Left cardiac atrium (tissue), 4 donors: Measurements from ENCODE around the gene MARCHF3. TPM values are rescaled to one million over a fixed set of nuclear protein-coding genes. Genes with fewer than 3 reads are reported as not detected.

Experiments used
- ATAC-seq, 2 donors: fragments of 200-7000 bp; cut with Tn5 transposase; one replicate each; pipeline ENCODE4 v1.9.1; 2020; ENCODE audit warnings: mild to moderate bottlenecking in 2 of 2, moderate library complexity in 2 of 2
- DNase-seq: peaks from one replicate; pipeline ENCODE4 v3.0.0-alpha.2; 2020
- intact Hi-C, 2 donors: fragments of 100-400 bp; cut with DNase I; formaldehyde crosslinking; loops; one replicate each; pipeline versions ENCODE4 v1.14.1 to v1.15.1; 2022 to 2023
- total RNA-seq, 2 donors: library from RNA; stranded (reverse); fragmentation: NEBNext Ultra II Directional; extraction: Animal tissue kit (Norgen Biotek cat#: 25700); gene quantifications; one replicate each; pipeline ENCODE4 v1.2.1, GENCODE V29; 2021
- donor health status: DM: no; HTN: yes; CAD: no.
- donor health status: DM: no; HTN: yes; CAD: no; lungs with severe emphysema.
- donor health status: DM: yes; HTN: yes; CAD: no.
- donor health status: Dilated cardiomyopathy.

The MARCHF3 gene
- total RNA-seq, 2 donors from 2014 or later: 17.4 to 23.8 TPM

DNA sequence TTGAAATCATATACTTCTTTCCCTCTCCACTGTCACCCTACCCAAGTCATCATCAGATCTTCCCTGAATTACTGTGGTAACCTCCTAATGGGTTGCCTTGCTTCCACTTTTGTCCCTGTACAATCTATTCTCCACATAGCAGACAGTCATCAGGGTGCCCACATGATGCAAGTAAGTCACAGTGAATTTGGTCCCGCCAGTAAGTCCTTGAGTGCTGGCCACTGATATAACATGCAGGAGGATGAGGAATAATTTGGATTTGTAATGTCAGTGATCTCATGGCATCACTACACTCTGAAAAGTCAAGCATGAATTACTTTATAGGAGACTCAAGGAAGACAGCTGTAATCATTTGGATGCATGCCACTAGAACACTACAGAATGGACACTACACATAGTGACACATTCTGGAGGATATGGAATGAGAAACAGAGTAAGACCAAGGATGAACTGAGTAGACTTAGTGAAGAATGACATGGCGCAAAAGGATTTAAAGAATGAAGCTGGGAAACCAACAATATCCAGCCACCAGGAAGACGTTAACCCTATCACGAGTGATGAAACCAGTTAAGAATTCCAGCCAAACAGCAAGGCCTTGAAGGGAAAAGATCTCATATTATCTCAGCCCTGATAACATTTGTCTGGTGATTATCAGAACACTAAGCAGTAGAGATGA is 28.6 kb downstream of the MARCHF3 start:
- ATAC-seq (peak in 1 of 2 donors; percentile 74), DNase-seq (no peak)
- intact Hi-C loops: no loop called here

DNA sequence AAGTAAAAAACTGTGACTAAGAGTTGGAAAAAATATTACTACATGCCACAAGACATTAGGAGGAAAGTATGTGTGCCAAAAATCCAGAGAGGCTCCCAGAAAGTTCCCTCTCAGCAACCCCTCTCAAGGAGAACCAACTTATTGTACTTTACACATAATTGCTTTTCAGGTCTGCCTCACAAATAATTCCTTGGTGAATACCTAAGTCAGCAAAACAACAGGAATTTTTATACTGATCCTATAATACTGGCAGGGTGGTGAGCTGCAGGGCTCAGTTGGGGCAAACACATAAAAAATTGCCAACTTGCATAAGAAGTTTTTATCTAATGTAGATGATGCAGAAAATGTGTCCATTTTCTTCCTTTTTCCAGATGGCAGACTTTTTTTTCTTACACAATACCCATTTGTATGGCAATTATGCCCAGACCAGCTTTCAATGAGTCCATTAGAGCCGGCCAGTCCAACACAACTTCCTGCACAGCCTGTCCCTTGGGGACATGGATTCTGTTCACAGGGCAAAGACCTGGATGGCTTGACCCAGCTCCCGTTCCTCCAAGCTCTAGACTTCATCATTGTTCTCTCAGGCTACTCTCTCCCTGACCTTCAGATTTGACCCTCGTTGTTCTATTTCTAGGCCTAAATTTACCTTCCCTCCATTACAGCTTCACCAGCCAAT is 31.3 kb downstream of the MARCHF3 start:
- DNase-seq (no peak), ATAC-seq (no peak)
- intact Hi-C loops: no loop called here

DNA sequence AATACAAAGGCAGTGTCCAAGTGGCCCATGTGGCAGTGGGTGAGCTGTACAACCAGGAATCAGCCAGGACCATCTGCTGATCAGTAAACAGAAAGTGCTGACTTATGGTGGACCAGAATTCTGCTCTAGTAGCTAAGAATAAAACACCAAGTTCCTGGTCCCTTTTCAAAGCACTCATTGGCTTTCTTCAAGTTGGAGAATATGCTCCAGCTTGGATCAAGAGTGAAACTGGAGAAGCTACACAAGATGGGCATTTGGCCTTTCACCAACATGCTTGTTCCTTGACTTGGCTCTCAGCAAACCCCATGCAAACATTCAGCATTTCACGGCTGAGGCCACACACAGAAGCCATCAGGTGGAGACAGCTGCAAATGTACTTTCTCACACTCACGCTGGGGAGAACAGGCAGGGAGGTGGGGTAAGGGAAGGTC is 32.1 kb downstream of the MARCHF3 start:
- DNase-seq: no peak
- intact Hi-C loops: no loop called here
- ATAC-seq: peak in 1 of 2 donors; percentile 45

DNA sequence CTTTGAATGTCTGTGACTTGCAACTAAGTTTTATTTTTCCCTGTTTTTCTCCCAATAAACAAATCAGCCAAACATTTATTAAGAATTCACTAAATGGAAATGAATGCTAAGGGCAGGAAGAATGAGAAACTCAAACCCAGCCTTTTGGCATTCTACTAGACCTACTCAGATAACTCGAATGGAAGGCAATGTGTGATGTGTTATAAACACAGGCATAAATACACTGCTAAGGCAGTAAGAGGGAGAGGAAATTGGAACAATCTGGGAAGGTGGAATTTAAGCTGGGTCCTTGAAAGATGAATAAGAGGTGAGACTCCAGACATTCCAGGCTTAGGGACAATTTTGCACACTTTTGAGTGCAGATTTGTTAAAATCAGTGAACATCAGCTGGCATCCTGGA is 34.7 kb downstream of the MARCHF3 start:
- ATAC-seq (no peak), DNase-seq (no peak)
- intact Hi-C loops: no loop called here

DNA sequence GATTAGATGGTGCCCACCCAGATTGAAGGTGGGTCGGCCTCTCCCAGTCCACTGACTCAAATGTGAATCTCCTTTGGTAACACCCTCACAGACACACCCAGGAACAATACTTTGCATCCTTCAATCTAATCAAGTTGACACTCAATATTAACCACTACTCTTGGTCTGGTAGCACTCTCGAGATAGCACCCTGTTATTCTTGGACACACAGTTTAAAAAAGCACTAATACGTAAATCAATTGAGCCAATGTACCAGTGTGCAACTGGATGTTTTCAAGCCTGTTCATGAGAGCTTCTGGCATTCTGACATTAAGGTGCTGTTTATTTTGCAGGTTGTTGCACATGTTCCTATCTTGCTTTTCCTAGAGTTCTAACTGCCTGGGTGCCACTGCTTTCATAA is 35.3 kb downstream of the MARCHF3 start:
- ATAC-seq: no peak

DNA sequence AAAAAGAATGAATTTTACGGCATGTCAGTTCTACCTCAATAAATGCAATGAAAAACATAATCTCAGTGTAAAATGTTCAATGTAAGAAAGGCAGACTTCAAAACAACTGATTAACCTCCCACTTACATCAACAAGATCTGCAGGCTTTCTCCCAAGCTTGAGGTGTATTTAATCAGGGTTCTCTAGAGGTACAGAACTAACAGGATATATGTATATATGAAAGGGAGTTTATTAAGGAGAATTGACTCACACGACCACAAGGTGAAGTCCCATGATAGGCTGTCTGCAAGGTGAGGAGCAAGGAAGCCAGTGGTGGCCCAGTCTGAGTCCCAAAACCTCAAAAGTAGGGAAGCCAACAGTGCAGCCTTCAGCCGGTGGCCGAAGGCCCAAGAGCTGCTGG is 35.9 kb downstream of the MARCHF3 start:
- intact Hi-C loops: no loop called here
- ATAC-seq (no peak), DNase-seq (no peak)

More for the DNA sequence above, 35.3 kb downstream of the MARCHF3 start:
- no peak for DNase-seq
- intact Hi-C loops: no loop called here

DNA sequence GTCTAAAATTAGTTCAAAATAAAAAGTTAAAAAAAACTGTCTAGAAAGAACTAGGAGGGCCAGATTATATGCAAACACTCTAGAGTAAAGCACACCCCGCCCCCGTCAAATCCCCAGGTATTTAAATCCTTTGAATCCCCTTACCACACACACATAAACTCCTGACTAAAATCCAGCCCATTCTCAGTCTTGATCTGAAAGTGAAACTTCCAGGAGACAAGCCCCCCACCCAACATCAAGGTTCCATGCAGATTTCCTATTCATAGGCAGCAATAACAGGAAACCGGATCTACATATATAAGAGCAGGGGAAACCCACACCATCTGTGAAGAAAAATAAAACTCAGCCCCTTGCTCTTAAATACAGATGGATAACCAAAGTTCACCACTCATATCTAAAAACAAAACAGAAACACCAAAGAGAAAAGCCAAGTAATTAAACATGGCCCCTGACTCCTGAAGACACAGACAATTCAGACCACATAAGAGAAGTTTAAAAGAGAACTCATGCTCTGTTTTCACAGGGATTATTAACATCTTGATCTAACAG is 42.3 kb downstream of the MARCHF3 start:
- intact Hi-C loops: no loop called here
- ATAC-seq: no peak
- DNase-seq: no peak

DNA sequence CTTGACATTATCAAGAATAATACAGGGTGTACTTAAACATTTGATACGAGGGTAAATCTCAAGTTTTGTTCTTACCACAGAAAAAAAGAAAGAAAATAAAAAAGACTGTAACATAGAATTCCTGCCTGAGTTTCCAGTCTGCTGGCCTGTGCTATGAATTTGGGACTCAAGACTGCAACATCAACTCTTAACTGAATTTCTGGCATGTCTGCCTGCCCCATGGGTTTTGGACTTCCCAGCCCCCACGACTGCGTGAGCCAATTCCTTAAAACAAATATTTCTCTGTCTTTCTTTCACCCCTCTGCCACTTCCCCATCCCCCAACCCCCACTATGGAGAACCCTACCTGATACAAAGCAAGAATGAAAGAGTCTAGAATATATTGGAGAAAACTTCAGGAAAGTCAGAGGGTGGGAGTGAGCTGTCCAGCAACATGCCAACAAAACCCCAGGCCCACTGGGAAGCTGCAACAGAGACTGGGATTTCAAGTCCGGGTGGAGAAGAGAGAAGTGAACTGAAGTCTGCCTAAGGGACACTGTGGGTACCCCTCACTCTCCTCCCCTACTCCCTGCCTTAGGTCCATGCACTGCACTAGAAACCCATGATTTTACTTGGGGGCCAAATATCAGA is 43.0 kb downstream of the MARCHF3 start:
- intact Hi-C loops: no loop called here
- DNase-seq (no peak), ATAC-seq (peak in 1 of 2 donors; percentile 59)

DNA sequence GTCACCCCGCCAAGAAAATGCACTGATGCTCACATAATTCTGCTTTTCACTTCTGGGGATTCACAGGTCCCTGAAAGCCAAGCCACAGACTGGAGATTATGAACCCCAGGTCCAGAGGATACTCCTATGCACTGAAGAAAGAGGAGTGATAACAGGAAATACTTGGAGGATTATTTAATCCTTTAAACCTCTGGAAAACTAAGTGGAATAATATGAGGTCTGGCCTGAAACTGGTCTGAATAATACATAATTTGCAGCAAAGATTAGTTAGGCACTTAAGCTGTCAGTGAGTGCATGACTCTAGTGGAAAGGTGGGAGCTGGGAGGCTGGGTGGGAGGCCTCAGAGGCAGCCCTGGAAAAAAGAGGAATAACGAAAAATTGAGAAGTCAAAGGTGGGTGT is 45.7 kb downstream of the MARCHF3 start:
- intact Hi-C loops: no loop called here
- ATAC-seq: no peak
- DNase-seq: no peak

DNA sequence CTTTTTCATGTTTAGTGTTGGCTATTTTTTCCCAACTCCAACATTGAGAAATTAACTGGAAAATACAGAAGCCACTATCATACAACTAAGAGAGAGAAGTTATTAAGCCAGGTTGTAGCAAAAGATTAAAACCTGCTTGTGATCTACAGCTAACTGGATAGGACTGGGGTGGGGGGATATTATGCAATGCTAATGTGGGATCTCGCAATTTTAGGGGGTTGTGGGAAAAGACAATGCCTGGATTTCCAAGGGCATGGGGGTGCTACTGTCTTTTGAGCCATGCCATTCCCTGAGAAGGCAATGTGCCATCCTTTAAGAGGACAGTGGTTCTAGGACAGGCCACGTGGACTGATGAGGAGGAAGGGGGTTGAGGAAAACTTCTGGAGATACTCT is 46.5 kb downstream of the MARCHF3 start:
- no peak for DNase-seq
- ATAC-seq: no peak
- intact Hi-C loops: no loop called here

DNA sequence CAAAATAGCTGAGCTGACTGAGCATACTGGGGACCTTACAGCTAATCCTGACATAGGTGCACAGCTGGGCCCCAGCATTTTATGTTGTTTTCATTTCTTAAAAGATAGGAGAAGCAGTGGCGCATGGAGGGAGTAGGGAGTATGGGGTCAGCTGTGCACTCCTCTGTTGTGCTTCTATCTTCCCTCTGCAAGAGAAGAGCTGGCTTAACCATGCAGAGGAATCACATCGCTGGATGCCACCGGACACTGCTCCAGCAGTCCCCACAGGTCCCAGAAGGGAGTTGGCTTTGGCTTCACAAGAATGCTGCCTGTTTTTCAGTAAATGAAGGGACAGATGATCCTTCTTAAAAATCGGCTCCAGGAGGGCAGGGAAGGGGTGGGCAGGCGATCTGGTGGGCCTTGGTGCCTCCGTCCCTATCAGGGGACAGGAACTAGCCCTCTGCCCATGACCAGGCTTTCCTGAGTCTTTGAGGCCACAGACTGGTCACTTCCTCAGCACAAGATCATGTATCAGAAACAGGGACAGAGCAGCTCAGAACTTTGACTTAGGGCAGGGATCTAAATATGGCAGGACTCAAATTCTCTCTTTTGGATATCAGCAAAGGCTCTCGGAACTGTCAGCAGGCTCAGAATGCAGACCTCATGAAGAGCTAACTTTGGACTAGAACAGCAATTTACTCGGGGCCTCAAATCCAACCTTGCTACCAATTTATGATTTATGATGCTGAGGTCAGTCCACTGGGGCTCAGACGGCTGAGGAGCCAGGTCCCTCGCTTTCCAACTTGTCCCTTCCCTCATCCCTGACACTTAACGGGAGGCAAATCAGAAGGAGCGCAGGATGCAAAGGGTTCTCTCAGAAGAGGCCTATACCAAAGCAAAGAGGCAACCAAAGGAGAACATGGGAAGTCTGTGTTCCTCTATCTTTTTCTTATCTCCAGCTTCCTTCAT is 47.2 kb downstream of the MARCHF3 start:
- peak; percentile 43 to 54 for ATAC-seq
- no peak for DNase-seq
- intact Hi-C loops: no loop called here

DNA sequence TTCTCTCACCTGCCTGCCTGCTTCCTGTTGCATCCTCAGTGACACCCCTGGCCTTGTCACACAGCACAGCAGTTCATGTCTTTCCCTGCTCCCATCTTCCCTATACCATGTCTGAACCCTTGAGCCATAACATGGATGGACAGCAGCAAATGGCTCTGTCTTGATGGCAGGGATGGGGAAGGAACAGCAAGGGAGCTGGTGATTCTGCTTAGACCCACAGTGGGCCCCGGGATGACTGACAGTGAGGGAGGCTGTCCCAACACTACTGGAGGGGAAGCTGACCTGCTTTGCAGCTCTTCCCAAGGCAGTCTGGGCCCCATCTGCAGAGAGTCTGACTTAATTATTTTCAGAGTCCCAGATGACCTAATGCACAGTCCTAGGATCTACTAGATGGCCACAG is 48.2 kb downstream of the MARCHF3 start:
- ATAC-seq (no peak), DNase-seq (no peak)
- intact Hi-C loops: no loop called here

DNA sequence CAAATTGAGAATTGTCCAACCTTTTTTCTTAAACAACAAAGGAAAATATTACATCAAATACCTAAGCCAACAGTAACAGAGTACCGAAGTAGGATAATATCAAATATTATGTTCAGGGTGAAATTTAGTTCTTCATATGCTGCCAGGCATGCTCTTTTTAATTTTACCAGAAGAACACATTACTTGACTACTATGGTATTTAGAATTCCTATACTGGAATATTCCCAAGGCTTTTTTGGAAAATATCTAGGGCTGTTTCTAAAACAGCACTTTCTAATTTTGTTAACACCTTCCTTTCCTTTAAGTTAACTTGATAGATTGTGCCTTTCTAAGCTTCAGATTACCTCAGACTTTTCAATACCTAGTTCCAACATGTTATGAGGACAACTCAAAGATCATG is 48.7 kb downstream of the MARCHF3 start:
- no peak for ATAC-seq

DNA sequence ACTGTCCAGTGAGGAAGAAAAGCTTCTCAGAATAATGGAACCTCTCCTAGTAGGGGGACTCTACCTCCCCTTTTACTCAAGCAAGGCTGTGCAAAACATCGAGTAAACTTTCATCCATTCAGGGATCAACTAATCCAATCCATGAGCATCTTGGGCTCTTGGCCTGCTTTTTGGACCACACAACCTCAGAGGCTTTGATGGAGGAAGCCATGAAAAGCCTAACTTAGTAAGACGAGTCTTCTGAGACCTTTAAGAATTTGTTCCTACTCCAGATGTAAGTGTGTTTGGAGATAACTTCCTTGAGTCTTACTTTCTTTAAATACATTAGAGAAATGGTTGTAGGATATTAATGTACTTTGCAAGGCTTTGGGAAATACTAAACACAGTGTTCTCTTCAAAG is 49.1 kb downstream of the MARCHF3 start:
- ATAC-seq: no peak
- intact Hi-C loops: no loop called here
- DNase-seq: no peak

More for the DNA sequence above, 48.7 kb downstream of the MARCHF3 start:
- intact Hi-C loops: no loop called here
- DNase-seq: no peak

DNA sequence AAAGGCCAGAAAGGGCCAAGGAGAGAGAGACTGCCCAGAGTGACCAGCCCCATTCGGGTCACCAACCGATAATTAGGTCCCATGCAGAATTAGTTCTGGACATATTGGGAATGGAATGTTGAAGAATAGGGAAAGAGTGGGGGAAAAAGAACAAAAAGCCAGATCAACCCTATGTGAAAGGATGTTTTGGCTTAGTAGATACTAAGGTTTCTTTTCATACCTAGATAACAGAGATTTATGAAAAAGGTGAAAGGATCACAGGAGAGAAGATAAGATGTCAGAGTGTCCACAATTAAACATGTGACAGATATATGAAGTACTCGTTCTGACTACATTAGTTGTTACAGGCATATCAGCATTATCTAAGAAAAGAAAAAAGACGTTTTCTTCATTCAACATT is 52.1 kb downstream of the MARCHF3 start:
- ATAC-seq (no peak), DNase-seq (no peak)
- intact Hi-C loops: loop anchor here in 1 of 2 donors (10.0 kb wide), 1 partner anchor 47 kb away; no protein-coding TSS in a partner anchor

DNA sequence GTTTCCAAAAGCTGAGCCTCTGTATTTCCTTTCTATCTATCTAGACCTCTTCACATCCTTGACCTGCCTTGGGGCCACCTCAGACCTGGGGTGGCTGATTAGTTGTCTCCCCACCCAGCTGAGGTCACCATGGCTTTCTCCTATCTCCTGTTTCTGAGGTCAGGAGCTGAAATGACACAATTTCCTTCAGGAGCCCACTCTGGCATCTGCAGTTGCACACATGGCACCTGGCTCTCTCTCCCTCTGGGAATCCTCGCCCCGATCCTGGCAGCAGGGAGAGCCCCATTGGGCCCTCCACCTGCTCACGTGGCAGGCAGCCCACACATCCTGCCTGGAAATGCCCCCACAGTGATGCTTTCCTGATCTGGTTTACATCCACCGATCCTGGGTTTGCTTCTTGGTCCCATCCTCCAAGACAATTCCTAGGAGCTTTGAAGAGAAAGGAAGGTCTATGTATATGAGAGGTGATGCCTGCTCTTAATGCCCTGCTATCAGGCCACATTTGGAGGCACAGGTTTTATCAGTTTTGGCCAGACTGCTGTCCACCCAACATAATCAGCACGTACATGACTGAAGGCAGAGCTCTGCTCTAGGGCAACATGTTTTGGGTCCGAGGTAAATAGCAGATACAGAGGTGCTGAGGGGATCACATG is 53.7 kb downstream of the MARCHF3 start:
- no peak for DNase-seq
- intact Hi-C loops: loop anchor here in 1 of 2 donors (10.0 kb wide), 1 partner anchor 48 kb away; no protein-coding TSS in a partner anchor
- no peak for ATAC-seq

DNA sequence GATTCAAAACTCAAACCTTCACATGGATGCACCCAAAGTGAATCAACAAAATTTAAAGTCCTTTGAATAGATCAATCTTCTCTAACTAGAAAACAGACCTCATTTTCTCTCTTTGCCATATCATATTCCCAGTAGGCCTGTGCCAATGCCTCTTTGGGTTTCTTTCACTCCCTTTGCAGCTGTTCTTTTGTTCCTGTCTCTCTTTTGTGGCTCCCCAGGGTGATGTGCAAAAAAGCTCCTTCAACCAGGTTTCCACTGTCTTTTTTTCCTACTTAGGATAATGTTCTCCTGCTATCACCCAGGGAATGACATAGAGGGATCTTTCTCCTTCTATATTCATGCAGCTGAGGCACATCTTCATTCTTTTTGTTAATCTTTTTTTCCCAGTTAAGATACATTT is 54.6 kb downstream of the MARCHF3 start:
- DNase-seq: no peak
- intact Hi-C loops: loop anchor here in 1 of 2 donors (10.0 kb wide), 1 partner anchor 49 kb away; no protein-coding TSS in a partner anchor
- no peak for ATAC-seq

DNA sequence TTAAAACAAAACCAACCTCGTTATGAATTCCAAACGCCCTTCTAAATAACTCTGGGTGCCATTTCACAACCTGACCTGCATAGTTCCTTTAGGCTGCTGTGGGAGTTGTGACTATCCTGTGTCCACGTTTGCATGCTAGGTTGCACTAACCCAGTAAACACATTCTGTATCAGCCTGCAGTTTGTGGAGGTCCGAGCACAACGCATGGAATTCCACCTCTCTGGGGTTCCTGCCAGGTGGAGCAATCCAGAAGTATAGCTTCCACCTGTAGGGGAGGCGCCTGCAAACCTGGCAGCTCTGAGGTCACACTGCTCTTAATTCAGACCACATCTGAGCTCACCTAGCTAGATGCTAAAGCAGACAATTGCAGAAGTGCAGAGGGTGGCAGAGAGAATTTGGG is 57.2 kb downstream of the MARCHF3 start:
- intact Hi-C loops: loop anchor here in 1 of 2 donors (10.0 kb wide), 1 partner anchor 52 kb away; no protein-coding TSS in a partner anchor
- DNase-seq: no peak
- ATAC-seq: no peak
